Testis (tissue), 2 donors: ENCODE measurements around the gene CD151.

Experiments used
- CTCF ChIP-seq, 3 experiments: fragments of 450-650 bp in 2 of 3; fragments of 200-600 bp in 1 of 3; sonication (generic) in 1 of 3; IDR thresholded peaks; one replicate each; pipeline ENCODE4 v1.5.1; 2016 to 2019; ENCODE audit warnings: antibody characterized with exemption in 3 of 3, mild to moderate bottlenecking in 2 of 3, moderate library complexity in 1 of 3
- POLR2A ChIP-seq: fragments of 450-650 bp; IDR thresholded peaks from one replicate; pipeline ENCODE4 v1.6.1; 2017; ENCODE audit warnings: antibody characterized with exemption, mild to moderate bottlenecking, moderate library complexity

DNA sequence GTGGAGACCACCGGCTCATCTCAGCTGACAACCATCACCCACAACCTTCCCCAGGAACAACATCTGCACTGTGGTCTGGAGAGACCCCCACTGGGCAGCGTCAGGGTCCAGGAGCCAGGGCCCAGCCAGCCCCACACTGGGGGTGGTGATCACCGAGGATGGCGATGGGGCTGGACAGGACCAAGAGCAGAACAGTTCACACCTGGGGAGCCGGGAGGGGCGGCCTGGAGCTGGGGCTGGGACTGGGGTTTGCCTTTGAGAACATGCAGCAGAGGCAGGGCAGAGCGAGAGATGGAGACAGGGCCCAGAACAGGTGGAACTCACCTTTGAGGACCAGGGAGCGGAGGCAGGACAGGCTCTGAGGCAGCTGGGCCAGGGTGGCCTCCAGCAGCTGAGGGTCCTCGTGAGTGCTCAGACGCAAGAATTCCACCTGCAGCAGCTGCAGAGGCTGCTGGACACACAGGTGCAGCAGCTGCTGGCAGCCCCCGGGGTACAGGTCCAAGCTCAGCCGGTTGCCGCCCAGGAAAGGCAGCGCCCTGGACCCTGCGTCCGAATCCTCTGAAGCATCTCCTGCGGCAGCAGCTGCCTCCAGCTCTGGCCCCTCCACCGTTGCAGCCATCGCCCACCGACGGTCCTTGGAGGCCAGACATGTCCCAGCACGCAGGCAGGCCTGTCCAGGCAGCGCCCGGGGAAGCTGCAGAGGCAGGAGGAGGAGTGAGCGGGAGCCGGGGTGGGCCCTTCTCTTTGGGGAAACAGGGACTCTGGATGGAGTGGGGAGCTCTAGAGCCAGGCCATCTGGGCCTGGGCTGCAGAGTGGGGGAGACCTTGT lies 28.8 kb upstream of the CD151 start:
- TF ChIP-seq CTCF (IDR thresholded peaks at IDR 0.05) (no peak), POLR2A (no peak)
